ENCODE data around the gene HSPA12B. TPM values are rescaled to one million over a fixed set of nuclear protein-coding genes. Genes with fewer than 3 reads are reported as not detected.

The HSPA12B gene
- total and polyA plus RNA-seq, 3 donors from 2014 or later: 8.0 to 11.1 (median 10.7) TPM

DNA sequence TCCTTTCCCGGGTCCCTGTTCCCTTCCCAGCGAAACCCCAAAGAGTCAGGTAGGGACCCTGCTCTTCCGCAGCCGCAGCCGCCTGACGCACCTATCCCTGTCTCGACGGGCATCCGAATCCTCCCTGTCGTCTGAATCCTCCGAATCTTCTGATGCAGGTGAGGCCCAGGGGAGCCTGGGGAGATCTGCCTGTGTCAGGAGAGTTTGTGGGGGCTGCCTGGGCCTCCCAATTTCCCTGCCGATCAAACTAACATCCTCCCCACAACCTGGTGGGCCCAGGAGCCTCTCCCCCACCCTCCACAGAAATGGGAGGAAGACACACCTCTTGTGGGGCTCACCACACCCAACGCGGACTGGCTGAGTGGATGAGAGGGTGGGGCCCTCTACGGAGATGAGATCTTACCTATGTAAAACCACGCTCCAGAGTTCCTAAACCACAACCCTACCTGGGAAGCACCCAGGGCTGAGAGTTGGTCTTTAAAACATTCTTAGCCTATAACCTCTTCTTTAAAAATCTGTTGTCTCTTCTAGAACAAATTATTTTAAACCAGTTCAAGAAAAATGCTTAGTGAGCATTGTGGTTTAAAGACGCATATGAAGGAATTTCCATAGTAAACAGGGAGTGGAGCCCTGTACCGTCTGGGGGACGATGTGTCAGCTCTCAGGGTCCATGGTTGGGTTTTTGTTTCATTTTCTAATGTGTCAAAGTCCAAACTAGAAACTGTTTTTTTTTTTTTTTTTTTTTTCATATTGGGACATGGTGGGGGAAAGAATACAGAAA is 65.3 kb downstream of the HSPA12B start:
- 70 to 79% methylated on average over 19 of the region's 19 CpGs for WGBS, 2 donors
- DNase-seq: no peak
- no peaks in the 10 kb centered on the region for H3K9me3 ChIP-seq
- peaks cover 3% of the 10 kb centered on the region for H3K4me1 ChIP-seq
- H3K27me3 ChIP-seq: no peaks in the 10 kb centered on the region
- no peaks in the 10 kb centered on the region for H3K36me3 ChIP-seq (ENCODE audit: low read depth, missing control alignments)
- no peak overlapping the region for H3K27ac ChIP-seq
- no peak overlapping the region for H3K4me3 ChIP-seq
- no peak for TF ChIP-seq POLR2A (IDR thresholded peaks at IDR 0.05)
- TF ChIP-seq, protein P1, sequence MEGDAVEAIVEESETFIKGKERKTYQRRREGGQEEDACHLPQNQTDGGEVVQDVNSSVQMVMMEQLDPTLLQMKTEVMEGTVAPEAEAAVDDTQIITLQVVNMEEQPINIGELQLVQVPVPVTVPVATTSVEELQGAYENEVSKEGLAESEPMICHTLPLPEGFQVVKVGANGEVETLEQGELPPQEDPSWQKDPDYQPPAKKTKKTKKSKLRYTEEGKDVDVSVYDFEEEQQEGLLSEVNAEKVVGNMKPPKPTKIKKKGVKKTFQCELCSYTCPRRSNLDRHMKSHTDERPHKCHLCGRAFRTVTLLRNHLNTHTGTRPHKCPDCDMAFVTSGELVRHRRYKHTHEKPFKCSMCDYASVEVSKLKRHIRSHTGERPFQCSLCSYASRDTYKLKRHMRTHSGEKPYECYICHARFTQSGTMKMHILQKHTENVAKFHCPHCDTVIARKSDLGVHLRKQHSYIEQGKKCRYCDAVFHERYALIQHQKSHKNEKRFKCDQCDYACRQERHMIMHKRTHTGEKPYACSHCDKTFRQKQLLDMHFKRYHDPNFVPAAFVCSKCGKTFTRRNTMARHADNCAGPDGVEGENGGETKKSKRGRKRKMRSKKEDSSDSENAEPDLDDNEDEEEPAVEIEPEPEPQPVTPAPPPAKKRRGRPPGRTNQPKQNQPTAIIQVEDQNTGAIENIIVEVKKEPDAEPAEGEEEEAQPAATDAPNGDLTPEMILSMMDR (IDR thresholded peaks at IDR 0.05): no peak
- intact Hi-C loops (cut with DNase I; ENCODE audit: low total_unique reads): no loop called here

DNA sequence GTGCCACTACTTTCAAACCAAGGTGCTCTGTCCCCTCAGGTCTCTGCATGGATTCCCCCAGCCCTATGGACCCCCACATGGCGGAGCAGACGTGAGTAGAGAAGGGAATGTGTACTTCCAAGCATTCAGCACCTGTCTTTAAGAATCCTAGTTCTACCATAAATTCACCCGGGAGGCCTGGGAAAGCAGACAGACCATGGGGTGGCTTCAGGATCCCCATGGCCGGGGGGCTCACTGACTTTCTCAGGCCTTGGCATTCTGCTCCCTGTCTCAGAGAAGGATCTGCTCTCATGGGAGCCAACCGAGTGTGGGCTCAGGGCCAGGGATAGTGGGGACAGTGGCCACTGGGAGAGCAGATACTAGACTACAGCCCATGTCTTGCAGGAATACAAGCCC is 65.9 kb downstream of the HSPA12B start:
- H3K27me3 ChIP-seq: no peaks in the 10 kb centered on the region
- H3K4me3 ChIP-seq: no peak overlapping the region
- peaks cover 3% of the 10 kb centered on the region for H3K4me1 ChIP-seq
- 76 to 91% methylated on average over 4 to 5 of the region's 5 CpGs for WGBS, 2 donors
- intact Hi-C loops (cut with DNase I; ENCODE audit: low total_unique reads): no loop called here
- no peaks in the 10 kb centered on the region for H3K36me3 ChIP-seq (ENCODE audit: low read depth, missing control alignments)
- no peak overlapping the region for H3K27ac ChIP-seq
- no peak for TF ChIP-seq POLR2A (IDR thresholded peaks at IDR 0.05)
- TF ChIP-seq, protein P1 (IDR thresholded peaks at IDR 0.05): no peak
- no peak for DNase-seq
- no peaks in the 10 kb centered on the region for H3K9me3 ChIP-seq

DNA sequence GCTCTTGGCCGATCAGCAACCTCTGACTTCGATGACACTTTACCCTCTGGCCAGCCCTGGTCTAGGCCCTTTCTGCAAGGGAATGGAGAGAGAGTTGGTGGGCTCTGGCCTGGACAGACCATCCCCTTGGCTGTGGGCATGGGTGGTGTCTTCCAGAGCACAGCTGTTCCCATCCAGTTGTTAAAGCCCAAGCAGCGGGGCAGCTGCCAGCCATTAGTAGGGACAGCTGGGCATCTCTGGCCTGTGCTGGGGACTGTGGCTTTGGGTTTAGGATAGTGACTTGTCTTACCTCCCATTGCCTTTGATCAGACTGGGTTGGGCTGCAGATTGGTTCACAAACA is 66.4 kb downstream of the HSPA12B start:
- no peak for DNase-seq
- Histone ChIP-seq H3K4me1 (peaks cover 3% of the 10 kb centered on the region), H3K27me3 (no peaks in the 10 kb centered on the region), H3K36me3 (ENCODE audit: low read depth, missing control alignments) (no peaks in the 10 kb centered on the region), H3K9me3 (no peaks in the 10 kb centered on the region), H3K4me3 (no peak overlapping the region), H3K27ac (no peak overlapping the region)
- intact Hi-C loops (cut with DNase I; ENCODE audit: low total_unique reads): no loop called here
- WGBS, 2 donors: 96 to 100% methylated on average over 2 to 3 of the region's 3 CpGs
- TF ChIP-seq, protein P1 (IDR thresholded peaks at IDR 0.05): no peak
- no peak for TF ChIP-seq POLR2A (IDR thresholded peaks at IDR 0.05)

DNA sequence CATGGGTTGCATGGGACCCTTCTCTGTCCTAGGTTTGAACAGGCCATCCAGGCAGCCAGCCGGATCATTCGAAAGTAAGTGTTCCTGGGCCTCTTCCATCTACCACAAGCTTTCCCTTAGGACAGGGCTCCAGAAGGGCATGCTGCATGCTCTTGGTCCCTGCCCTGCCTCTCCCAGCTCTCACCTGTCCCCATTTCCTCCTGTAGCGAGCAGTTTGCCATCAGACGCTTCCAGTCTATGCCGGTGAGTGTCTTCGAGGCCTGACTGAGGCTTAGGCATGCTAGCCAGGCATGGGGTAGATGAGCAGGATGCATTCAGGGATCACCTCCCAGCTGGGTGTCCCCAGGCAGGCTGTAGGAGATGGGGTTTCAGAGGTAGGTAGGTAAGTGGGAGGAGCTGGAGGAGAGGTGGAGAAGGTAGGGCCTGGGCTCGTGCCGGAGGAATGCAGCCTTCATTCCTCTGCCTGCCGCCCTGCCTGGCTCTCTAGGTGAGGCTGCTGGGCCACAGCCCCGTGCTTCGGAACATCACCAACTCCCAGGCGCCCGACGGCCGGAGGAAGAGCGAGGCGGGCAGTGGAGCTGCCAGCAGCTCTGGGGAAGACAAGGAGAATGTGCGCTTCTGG is 67.9 kb downstream of the HSPA12B start:
- no peaks in the 10 kb centered on the region for H3K36me3 ChIP-seq (ENCODE audit: low read depth, missing control alignments)
- peaks cover 3% of the 10 kb centered on the region for H3K4me1 ChIP-seq
- 92 to 95% methylated on average over 12 to 18 of the region's 18 CpGs for WGBS, 2 donors
- H3K27me3 ChIP-seq: no peaks in the 10 kb centered on the region
- no peak for DNase-seq
- H3K27ac ChIP-seq: no peak overlapping the region
- H3K4me3 ChIP-seq: no peak overlapping the region
- intact Hi-C loops (cut with DNase I; ENCODE audit: low total_unique reads): no loop called here
- H3K9me3 ChIP-seq: no peaks in the 10 kb centered on the region
- no peak for TF ChIP-seq POLR2A (IDR thresholded peaks at IDR 0.05)
- TF ChIP-seq, protein P1 (IDR thresholded peaks at IDR 0.05): no peak

All from testis (tissue), 3 donors.